ENCODE results near the gene TRERF1. TPM values are rescaled to one million over a fixed set of nuclear protein-coding genes. Genes with fewer than 3 reads are reported as not detected.
A peak's percentile ranks its signal among the peaks of the same experiment; 100 is the strongest.

TRERF1 gene
- total RNA-seq, 1 donor: 6.5 TPM

GRCh38 chr6:42320762-42321161 lies 131.0 kb downstream of the TRERF1 start:
- H3K4me3 ChIP-seq (ENCODE audit: low read depth, low read length): no peak overlapping the region
- TF ChIP-seq, protein P1, sequence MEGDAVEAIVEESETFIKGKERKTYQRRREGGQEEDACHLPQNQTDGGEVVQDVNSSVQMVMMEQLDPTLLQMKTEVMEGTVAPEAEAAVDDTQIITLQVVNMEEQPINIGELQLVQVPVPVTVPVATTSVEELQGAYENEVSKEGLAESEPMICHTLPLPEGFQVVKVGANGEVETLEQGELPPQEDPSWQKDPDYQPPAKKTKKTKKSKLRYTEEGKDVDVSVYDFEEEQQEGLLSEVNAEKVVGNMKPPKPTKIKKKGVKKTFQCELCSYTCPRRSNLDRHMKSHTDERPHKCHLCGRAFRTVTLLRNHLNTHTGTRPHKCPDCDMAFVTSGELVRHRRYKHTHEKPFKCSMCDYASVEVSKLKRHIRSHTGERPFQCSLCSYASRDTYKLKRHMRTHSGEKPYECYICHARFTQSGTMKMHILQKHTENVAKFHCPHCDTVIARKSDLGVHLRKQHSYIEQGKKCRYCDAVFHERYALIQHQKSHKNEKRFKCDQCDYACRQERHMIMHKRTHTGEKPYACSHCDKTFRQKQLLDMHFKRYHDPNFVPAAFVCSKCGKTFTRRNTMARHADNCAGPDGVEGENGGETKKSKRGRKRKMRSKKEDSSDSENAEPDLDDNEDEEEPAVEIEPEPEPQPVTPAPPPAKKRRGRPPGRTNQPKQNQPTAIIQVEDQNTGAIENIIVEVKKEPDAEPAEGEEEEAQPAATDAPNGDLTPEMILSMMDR (IDR thresholded peaks at IDR 0.05; ENCODE audit: insufficient read depth, low read depth, low read length): no peak
- DNase-seq (ENCODE audit: low read depth): peak; percentile 65

- no peak for DNase-seq (ENCODE audit: low read depth)
- H3K4me3 ChIP-seq (ENCODE audit: low read depth, low read length): no peak overlapping the region
- TF ChIP-seq, protein P1 (IDR thresholded peaks at IDR 0.05; ENCODE audit: insufficient read depth, low read depth, low read length): no peak
These were observed 133.2 kb downstream of the TRERF1 start for GRCh38 chr6:42318480-42318879.

DNA sequence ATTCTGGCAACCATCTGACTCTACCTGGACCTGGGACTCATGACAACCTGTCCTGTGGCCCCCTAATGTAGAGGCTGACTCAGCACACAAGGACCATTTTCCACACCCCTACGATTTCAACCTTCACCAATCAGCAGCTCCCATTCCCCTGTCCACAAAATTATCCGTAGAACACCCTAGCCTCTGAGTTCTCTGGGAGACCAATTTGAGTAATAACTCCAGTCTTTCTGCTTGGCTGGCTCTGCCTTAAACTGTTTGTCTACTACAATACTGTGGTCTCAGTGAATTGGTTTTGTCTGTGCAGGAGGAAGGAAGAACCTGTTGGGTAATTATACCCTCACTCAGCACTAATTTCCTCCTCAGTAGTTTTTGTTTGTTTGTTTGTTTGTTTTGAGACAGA lies 134.7 kb downstream of the TRERF1 start:
- H3K4me3 ChIP-seq (ENCODE audit: low read depth, low read length): no peak overlapping the region

GRCh38 chr6:42315991-42316970 lies 135.4 kb downstream of the TRERF1 start:
- TF ChIP-seq, protein P1 (IDR thresholded peaks at IDR 0.05; ENCODE audit: insufficient read depth, low read depth, low read length): no peak
- H3K4me3 ChIP-seq (ENCODE audit: low read depth, low read length): no peak overlapping the region
- peak; percentile 96 for DNase-seq (ENCODE audit: low read depth)

More for the DNA sequence above, 134.7 kb downstream of the TRERF1 start:
- TF ChIP-seq, protein P1 (IDR thresholded peaks at IDR 0.05; ENCODE audit: insufficient read depth, low read depth, low read length): no peak
- no peak for DNase-seq (ENCODE audit: low read depth)

- TF ChIP-seq, protein P1 (IDR thresholded peaks at IDR 0.05; ENCODE audit: insufficient read depth, low read depth, low read length): no peak
- DNase-seq (ENCODE audit: low read depth): no peak
- no peak overlapping the region for H3K4me3 ChIP-seq (ENCODE audit: low read depth, low read length)
These were observed 136.3 kb downstream of the TRERF1 start for GRCh38 chr6:42315259-42315990.

DNA sequence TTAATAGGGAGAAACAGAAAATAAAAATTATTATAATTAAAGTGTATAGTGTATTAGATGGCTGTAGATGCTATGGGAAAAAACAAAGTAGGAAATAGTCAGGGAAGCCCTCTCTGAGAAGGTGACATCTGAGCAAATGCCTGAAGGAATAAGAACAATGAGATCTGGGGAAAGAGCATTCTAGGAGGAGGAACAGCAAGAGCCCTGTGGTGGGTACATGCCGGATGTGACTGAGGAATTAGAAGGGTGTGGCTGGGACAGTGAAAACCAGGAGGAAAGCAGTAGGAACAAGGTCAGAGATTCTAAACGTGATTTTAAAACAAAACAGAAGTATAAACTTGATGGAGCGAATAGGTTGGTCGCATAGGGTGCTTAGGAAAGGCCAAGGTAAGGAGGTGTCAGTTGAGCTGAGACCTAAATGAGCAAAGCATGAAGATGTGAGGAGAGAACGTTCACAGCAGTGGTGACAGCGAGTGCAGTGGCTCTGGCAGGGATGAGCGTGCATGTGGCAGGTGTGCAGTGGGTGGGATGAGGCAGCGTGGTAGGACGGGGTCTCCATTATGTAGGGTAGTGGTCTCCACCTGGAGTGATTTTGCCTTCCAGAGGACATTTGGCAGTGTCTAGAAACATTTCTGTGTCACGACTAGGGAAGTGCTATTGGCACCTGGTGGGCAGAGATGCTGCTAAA lies 137.0 kb downstream of the TRERF1 start:
- H3K4me3 ChIP-seq (ENCODE audit: low read depth, low read length): no peak overlapping the region
- peak; percentile 40 for DNase-seq (ENCODE audit: low read depth)
- TF ChIP-seq, protein P1 (IDR thresholded peaks at IDR 0.05; ENCODE audit: insufficient read depth, low read depth, low read length): no peak
